GM10248 (cell line): ENCODE results near the gene CPVL.

Experiments used
- CTCF ChIA-PET: fragments of 300-600 bp; sonication (Branson Sonifier 250); formaldehyde crosslinking; extraction: SDS; loops from one replicate; lab custom pipeline; 2021; ENCODE audit warnings: antibody characterized with exemption; lab: Yijun Ruan, JAX
- POLR2A ChIA-PET: fragments of 350-650 bp; sonication (Branson Sonifier 250); formaldehyde crosslinking; extraction: SDS; loops from one replicate; lab custom pipeline; 2020; ENCODE audit warnings: antibody characterized with exemption; lab: Yijun Ruan, JAX
- DNase-seq: peaks from one replicate; pipeline ENCODE4 v3.0.0; 2012; ENCODE audit errors: extremely low spot score
- TF ChIP-seq, protein P1 (sequence below): IDR thresholded peaks from 2 replicates; pipeline ENCODE4 v1.5.1; 2012; ENCODE audit warnings: mild to moderate bottlenecking, low read depth; ENCODE audit errors: extremely low read depth, missing control alignments, control extremely low read depth

CPVL gene

DNA sequence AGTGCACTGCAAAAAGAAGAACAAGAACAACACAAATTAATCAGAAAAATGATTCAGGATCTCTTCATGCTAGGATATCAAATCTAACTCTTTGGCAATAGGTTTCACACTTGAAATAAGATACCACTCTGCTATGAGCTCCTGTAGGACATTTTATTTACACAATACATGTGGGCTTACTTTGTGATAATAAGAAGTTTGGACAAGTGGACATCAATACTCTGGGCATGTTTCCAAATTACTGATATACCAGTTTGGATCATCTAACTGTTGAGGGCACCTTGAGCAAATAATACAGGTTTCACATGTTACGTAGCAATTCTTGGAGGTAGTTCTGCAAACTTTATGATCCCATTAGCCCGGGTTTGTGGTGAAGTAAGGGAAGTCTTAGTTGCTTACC, 59.8 kb downstream of the CPVL start:
- ChIA-PET CTCF (interaction anchor here (0.9 to 2.2 kb wide), 3 partner anchors 10 to 160 kb away, joined by 3 to 8 read pairs (median 4); no protein-coding TSS in a partner anchor), POLR2A (interaction anchor here (0.7 kb wide), 1 partner anchor 26 kb away, joined by 4 read pairs; no protein-coding TSS in a partner anchor)
- TF ChIP-seq, protein P1, sequence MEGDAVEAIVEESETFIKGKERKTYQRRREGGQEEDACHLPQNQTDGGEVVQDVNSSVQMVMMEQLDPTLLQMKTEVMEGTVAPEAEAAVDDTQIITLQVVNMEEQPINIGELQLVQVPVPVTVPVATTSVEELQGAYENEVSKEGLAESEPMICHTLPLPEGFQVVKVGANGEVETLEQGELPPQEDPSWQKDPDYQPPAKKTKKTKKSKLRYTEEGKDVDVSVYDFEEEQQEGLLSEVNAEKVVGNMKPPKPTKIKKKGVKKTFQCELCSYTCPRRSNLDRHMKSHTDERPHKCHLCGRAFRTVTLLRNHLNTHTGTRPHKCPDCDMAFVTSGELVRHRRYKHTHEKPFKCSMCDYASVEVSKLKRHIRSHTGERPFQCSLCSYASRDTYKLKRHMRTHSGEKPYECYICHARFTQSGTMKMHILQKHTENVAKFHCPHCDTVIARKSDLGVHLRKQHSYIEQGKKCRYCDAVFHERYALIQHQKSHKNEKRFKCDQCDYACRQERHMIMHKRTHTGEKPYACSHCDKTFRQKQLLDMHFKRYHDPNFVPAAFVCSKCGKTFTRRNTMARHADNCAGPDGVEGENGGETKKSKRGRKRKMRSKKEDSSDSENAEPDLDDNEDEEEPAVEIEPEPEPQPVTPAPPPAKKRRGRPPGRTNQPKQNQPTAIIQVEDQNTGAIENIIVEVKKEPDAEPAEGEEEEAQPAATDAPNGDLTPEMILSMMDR = no peak
- no peak for DNase-seq

DNA sequence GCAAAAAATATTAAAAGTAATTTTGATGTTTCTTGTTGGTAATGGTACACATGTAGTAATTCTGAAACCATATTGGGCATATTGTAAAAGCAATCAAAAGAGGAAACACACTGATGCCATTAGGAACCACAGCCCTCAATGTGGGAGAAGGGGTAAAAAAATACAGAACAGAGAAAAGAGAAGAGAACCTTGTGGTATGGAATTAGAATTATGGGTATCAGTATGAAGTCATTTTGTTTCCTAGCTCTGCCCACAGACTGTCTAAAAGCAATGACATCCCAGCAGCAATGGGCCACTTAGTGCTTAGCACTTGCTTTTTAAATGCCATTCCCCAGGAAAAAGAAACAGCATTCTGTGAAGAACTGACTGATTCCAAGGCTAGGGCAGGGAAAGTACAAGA, 61.5 kb downstream of the CPVL start:
- POLR2A ChIA-PET = no interaction called here
- DNase-seq = peak; percentile 29
- TF ChIP-seq, protein P1 = no peak
- CTCF ChIA-PET = no interaction called here

DNA sequence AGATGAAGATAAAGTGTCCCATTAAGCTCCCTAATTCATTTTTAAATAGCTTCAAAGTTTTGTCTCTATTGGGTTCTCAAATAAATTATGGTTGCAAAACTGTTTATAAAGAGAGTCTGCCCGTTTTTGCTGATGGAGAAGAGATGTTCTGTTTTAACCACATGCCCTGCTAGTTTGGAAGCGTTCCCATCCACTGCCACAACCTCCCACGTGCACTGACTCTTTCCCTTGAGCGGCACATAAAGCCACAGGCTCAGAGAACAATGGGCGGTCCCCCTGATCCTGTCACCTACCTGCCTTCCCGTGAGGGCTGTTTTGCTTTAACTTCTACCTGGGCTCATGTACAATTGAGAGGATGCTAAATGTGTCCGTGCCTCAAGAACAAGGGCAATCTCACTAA, 65.5 kb downstream of the CPVL start:
- no peak for DNase-seq
- TF ChIP-seq, protein P1 = no peak
- POLR2A ChIA-PET = no interaction called here
- CTCF ChIA-PET = interaction anchor here (1.0 to 2.2 kb wide), 4 partner anchors 10 to 29 kb away, joined by 3 to 11 read pairs (median 4); no protein-coding TSS in a partner anchor

DNA sequence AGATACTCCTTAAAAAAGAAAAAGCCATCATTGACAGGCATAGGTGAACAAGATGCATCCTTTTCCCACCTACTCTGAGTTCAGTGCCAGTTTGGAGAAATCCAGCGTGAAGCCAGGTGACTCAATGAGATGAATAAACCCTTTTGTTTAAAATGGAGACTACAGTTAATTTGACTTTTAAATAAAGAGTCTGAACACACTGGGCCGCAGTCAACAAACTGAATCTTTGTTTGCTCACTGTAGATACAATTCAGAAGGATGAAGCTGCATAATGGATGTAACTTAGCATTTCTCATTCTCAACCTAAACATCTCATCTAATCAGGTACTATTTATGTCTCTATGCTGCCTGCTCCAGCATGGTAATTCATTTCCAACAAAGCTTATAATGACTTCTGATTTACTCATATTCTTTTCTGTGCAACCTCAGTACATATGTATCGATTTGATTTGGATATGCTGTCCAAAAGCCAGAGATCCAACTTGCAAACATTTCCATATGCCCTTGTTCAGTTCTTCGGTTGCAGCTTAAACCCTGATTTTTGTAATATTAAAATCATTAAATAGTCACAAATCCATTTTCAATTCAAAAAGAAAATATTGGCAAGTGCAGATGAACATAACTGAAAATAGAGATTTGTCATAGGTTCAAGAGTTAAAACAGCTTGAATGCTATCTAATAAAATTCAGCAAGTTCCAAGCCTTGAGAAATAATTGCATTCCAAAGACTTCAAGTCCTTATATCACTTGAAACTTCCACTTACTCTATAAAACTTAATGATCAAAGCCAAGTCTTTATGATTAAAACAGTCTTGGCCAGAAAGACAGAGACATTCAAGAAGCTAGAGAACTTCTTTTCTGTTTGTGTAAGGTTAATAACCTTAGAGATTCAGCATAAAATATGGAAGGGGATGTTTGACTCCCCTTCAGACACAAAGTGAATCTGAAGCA, 67.8 kb downstream of the CPVL start:
- TF ChIP-seq, protein P1 = no peak
- ChIA-PET POLR2A (no interaction called here), CTCF (interaction anchor here (0.9 to 3.2 kb wide), 7 partner anchors 9 to 157 kb away, joined by 3 to 13 read pairs (median 5); no protein-coding TSS in a partner anchor)
- DNase-seq = no peak

DNA sequence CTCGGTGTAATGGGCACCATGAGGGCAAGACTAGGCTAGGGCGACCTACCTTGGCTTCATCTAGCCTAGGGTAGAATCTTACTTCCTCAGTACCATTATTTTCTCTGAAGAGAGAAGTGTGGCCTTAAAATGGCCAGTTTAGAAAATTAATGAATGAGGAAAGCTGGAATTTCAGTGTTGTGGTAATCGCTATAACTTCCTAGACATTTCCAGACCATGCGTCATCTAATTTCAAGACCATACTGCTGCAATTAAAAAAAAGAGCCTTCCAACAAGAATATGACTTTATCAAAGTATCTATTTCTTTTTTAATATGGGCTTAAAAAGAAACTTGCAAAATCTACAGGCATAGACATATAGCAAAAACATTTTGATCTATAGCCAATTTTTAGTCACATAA, 68.5 kb downstream of the CPVL start:
- TF ChIP-seq, protein P1 = no peak
- ChIA-PET CTCF (interaction anchor here (0.9 to 3.2 kb wide), 7 partner anchors 9 to 151 kb away, joined by 3 to 13 read pairs (median 5); no protein-coding TSS in a partner anchor), POLR2A (no interaction called here)
- no peak for DNase-seq

DNA sequence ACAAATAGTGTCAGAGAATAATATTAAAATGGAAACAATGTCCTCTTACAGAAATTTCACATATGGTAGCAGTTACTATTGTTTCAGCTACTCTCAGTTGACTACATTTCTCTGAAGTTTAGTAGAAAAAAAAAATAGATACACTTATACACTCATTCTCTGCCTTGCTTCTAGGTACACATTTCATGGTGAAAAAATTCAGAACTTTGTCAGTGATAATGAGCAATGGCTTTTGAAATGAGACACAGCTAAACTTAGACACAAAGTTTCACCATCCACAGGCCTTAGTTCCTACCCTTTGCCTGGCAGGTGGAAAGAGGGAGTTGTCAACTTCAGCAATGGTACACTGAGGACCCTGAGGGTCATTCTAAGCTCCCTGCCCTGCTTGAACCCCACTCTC, 69.2 kb downstream of the CPVL start:
- TF ChIP-seq, protein P1 = no peak
- no peak for DNase-seq
- CTCF ChIA-PET = interaction anchor here (0.9 to 3.2 kb wide), 9 partner anchors 9 to 149 kb away, joined by 3 to 13 read pairs (median 3); no protein-coding TSS in a partner anchor
- POLR2A ChIA-PET = no interaction called here
